Measurements from ENCODE around the gene GPR62. TPM values are rescaled to one million over a fixed set of nuclear protein-coding genes. Genes with fewer than 3 reads are reported as not detected.
"Not testable (repeated sequence)": the region's sequence is repeated elsewhere in the genome, so short reads cannot be mapped to it uniquely, and the experiment has no call there.

GPR62 gene
- total RNA-seq, 6 experiments from 2014 or later = 0.07 to 0.10 TPM; not detected in 4

DNA sequence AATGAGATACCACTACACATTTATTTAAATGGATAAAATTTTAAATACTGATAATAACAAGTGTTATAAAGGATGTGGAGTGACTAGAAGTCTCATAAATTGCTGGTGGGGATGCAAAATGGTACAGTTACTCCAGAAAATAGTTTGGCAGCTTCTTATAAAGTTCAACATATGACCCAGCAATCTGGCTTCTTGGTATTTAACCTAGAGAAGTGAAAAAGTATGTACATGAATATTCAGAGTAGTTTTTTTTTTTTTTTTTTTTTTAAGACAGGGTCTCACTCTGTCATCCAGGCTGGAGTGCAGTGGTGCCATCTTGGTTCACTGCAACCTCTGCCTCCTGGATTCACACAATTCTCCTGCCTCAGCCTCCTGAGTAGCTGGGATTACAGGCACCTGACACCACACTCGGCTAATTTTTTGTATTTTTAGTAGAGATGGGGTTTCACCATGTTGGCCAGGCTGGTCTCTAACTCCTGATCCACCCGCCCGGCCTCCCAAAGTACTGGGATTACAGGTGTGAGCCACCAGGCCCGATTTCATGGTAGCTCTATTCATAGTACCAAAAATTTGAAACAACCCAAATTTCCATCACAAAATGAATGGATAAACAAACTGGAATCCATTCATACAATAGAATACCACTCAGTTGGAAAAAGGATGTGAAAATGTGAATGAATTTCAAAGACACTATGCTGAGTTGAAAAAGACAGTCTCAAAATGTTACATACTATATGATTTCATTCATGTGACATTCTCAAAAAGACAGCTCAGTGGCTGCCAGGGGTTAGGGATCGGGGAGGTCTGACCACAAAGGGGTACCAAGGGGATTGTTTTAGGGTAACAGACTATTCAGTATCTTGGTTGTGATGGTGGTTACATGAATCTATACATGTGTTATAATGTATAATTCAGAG, 27.9 kb upstream of the GPR62 start:
- no peak for DNase-seq
- Mint-ChIP-seq H3K4me1 (ENCODE audit: low read depth) (no peaks in the 10 kb centered on the region), H3K36me3 (ENCODE audit: low read depth) (peaks cover 11% of the 10 kb centered on the region; the same call in 1 of the 2 replicates), H3K4me3 (no peak overlapping the region), H3K27me3 (ENCODE audit: insufficient read depth) (peaks cover 2% of the 10 kb centered on the region; the same call in 1 of the 2 replicates), H3K27ac (no peak overlapping the region), H3K9me3 (no peaks in the 10 kb centered on the region)
- TF ChIP-seq, protein P1, sequence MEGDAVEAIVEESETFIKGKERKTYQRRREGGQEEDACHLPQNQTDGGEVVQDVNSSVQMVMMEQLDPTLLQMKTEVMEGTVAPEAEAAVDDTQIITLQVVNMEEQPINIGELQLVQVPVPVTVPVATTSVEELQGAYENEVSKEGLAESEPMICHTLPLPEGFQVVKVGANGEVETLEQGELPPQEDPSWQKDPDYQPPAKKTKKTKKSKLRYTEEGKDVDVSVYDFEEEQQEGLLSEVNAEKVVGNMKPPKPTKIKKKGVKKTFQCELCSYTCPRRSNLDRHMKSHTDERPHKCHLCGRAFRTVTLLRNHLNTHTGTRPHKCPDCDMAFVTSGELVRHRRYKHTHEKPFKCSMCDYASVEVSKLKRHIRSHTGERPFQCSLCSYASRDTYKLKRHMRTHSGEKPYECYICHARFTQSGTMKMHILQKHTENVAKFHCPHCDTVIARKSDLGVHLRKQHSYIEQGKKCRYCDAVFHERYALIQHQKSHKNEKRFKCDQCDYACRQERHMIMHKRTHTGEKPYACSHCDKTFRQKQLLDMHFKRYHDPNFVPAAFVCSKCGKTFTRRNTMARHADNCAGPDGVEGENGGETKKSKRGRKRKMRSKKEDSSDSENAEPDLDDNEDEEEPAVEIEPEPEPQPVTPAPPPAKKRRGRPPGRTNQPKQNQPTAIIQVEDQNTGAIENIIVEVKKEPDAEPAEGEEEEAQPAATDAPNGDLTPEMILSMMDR (IDR thresholded peaks at IDR 0.05) = no peak

DNA sequence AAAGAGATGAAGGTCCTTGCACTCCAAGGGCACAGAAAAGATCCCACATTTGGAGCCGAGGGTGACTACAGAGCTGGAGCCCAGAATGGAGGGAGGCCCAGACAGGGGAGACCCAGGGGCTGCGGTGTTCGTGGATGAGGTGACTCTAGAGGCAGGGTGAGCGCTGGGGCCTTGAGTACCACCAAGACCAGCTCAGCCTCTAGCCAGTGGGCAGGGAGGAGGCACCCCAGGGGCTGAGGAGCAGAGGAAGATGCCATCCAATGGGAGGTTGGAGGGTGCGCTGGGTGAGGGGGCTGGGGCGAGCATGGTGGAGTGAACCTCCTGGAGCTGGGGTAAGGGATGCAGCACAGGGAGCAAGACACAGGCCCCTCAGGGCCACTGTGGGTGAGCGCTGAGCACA, 26.7 kb upstream of the GPR62 start:
- Mint-ChIP-seq H3K4me1 (ENCODE audit: low read depth) (no peaks in the 10 kb centered on the region), H3K36me3 (ENCODE audit: low read depth) (peaks cover 12% of the 10 kb centered on the region; the same call in 1 of the 2 replicates), H3K27me3 (ENCODE audit: insufficient read depth) (peaks cover 2% of the 10 kb centered on the region; the same call in 1 of the 2 replicates), H3K27ac (no peak overlapping the region), H3K9me3 (no peaks in the 10 kb centered on the region), H3K4me3 (no peak overlapping the region)
- no peak for DNase-seq
- TF ChIP-seq, protein P1 (IDR thresholded peaks at IDR 0.05) = no peak

GRCh38 chr3:51928981-51929380, 26.2 kb upstream of the GPR62 start:
- not testable (repeated sequence) for H3K27me3 Mint-ChIP-seq (ENCODE audit: insufficient read depth); H3K27ac Mint-ChIP-seq; DNase-seq; H3K4me1 Mint-ChIP-seq (ENCODE audit: low read depth); H3K9me3 Mint-ChIP-seq; H3K4me3 Mint-ChIP-seq
- peaks cover 14% of the 10 kb centered on the region; the same call in 1 of the 2 replicates for H3K36me3 Mint-ChIP-seq (ENCODE audit: low read depth)

DNA sequence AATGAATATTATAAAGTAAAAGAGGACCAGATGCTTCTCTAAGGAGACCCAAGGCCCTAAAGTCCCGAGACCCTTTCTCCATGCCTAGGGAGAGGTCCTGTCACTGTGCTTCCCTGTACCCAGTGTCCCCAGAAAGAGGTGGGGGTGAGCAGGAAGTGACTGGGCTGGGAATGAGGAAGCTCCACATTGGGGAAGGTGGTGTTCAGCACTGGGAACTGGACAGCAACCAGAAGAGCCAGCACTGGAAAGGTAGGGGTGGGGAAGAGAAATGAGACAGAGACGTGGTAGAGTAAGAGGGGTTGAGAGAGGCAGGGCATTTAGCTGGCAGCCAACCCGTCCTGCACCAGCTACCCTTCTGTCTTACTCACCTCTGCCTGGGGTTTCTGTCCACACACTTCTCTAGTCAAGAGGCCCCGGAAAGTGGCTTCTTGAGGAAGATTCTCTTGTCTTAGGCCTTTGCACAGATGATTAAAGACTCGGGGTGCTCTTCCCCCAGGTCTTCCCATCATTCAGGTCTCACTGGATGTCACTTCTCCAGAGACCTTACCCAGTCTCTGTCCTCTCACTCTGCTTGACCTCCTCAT, 25.7 kb upstream of the GPR62 start:
- no peak overlapping the region for H3K27ac Mint-ChIP-seq
- H3K4me3 Mint-ChIP-seq = no peak overlapping the region
- H3K4me1 Mint-ChIP-seq (ENCODE audit: low read depth) = no peaks in the 10 kb centered on the region
- peaks cover 2% of the 10 kb centered on the region; the same call in 1 of the 2 replicates for H3K27me3 Mint-ChIP-seq (ENCODE audit: insufficient read depth)
- TF ChIP-seq, protein P1 (IDR thresholded peaks at IDR 0.05) = no peak
- peaks cover 15% of the 10 kb centered on the region; the same call in 1 of the 2 replicates for H3K36me3 Mint-ChIP-seq (ENCODE audit: low read depth)
- DNase-seq = no peak
- no peaks in the 10 kb centered on the region for H3K9me3 Mint-ChIP-seq

DNA sequence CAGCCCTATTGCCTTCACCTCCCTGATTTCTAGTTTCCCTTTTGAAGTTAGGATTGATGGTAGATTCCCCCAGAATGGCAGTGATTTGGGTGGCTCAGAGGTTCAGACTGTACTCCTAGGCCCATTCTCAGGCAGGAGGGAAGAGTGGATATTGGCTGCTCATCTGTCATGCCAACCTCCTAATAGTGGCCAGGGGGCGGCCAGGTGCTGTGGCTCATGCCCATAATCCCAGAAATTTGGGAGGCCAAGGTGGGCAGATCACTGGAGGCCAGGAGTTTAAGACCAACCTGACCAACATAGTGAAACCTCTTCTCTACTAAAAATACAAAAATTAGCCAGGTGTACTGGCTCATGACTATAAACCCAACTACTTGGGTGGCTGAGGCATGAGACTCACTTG, 24.7 kb upstream of the GPR62 start:
- no peak for DNase-seq
- Mint-ChIP-seq H3K36me3 (ENCODE audit: low read depth) (peaks cover 20% of the 10 kb centered on the region; the same call in 1 of the 2 replicates), H3K27ac (no peak overlapping the region), H3K4me1 (ENCODE audit: low read depth) (no peaks in the 10 kb centered on the region), H3K9me3 (no peaks in the 10 kb centered on the region), H3K27me3 (ENCODE audit: insufficient read depth) (peaks cover 2% of the 10 kb centered on the region; the same call in 1 of the 2 replicates), H3K4me3 (no peak overlapping the region)
- TF ChIP-seq, protein P1 (IDR thresholded peaks at IDR 0.05) = no peak

DNA sequence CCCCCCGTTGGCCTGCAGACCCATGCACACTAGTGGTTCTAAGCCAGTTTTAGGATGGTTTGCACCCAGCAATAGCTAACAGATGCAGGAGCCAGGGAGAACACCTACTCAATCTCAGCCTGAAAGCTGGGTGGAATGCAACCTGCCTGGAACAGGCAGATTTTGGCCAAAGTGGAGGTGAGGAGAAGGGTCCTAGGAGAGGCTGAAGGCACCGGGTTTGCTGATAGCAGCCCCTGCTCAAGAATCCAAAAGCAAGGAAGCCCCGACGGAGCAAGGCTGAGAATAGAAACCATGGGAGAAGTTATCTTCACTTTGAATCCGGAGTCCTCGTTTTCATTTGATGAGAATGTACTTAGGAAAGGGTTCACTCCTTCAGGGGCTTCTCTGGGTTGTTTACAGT, 23.4 kb upstream of the GPR62 start:
- H3K36me3 Mint-ChIP-seq (ENCODE audit: low read depth) = peaks cover 25% of the 10 kb centered on the region; the same call in 1 of the 2 replicates
- no peak overlapping the region for H3K27ac Mint-ChIP-seq
- TF ChIP-seq, protein P1 (IDR thresholded peaks at IDR 0.05) = no peak
- no peak overlapping the region for H3K4me3 Mint-ChIP-seq
- no peak for DNase-seq
- no peaks in the 10 kb centered on the region for H3K9me3 Mint-ChIP-seq
- no peaks in the 10 kb centered on the region for H3K4me1 Mint-ChIP-seq (ENCODE audit: low read depth)
- H3K27me3 Mint-ChIP-seq (ENCODE audit: insufficient read depth) = peaks cover under 1% of the 10 kb centered on the region; the same call in 1 of the 2 replicates

All from HFFc6 (cell line).